ENCODE data around the gene C19orf81. TPM values are rescaled to one million over a fixed set of nuclear protein-coding genes. Genes with fewer than 3 reads are reported as not detected.

The C19orf81 gene
- total RNA-seq, 2 experiments from 2014 or later, result 1.5 to 3.2 TPM

GRCh38 chr19:50667177-50667758, 18.0 kb downstream of the C19orf81 start:
- ChIA-PET CTCF (no interaction called here), POLR2A (interaction anchor here (0.6 to 1.2 kb wide), 2 partner anchors 126 to 191 kb away, joined by 3 to 4 read pairs; no protein-coding TSS in a partner anchor)
- H3K27ac Mint-ChIP-seq, result no peak overlapping the region
- H3K27me3 Mint-ChIP-seq, result peaks cover 37% of the 10 kb centered on the region
- H3K36me3 Mint-ChIP-seq (ENCODE audit: low read depth), result no peaks in the 10 kb centered on the region
- intact Hi-C loops (cut with micrococcal nuclease), result no loop called here
- H3K4me1 Mint-ChIP-seq (ENCODE audit: low read depth), result no peaks in the 10 kb centered on the region
- no peak overlapping the region for H3K4me3 Mint-ChIP-seq
- DNase-seq, result no peak
- no peak for ATAC-seq
- TF ChIP-seq CTCF (IDR thresholded peaks at IDR 0.05), result no peak
- no peaks in the 10 kb centered on the region for H3K9me3 Mint-ChIP-seq

GRCh38 chr19:50667759-50668231, 18.6 kb downstream of the C19orf81 start:
- Mint-ChIP-seq H3K27ac (no peak overlapping the region), H3K9me3 (no peaks in the 10 kb centered on the region), H3K4me3 (no peak overlapping the region), H3K27me3 (peaks cover 38% of the 10 kb centered on the region), H3K4me1 (ENCODE audit: low read depth) (no peaks in the 10 kb centered on the region), H3K36me3 (ENCODE audit: low read depth) (no peaks in the 10 kb centered on the region)
- no peak for DNase-seq
- no peak for TF ChIP-seq CTCF (IDR thresholded peaks at IDR 0.05)
- intact Hi-C loops (cut with micrococcal nuclease), result no loop called here
- ATAC-seq, result no peak
- ChIA-PET POLR2A (no interaction called here), CTCF (no interaction called here)

GRCh38 chr19:50668416-50668815, 19.2 kb downstream of the C19orf81 start:
- CTCF ChIA-PET, result no interaction called here
- Mint-ChIP-seq H3K27ac (no peak overlapping the region), H3K4me3 (no peak overlapping the region), H3K9me3 (no peaks in the 10 kb centered on the region), H3K4me1 (ENCODE audit: low read depth) (no peaks in the 10 kb centered on the region), H3K36me3 (ENCODE audit: low read depth) (no peaks in the 10 kb centered on the region), H3K27me3 (peaks cover 40% of the 10 kb centered on the region)
- intact Hi-C loops (cut with micrococcal nuclease), result no loop called here
- no peak for TF ChIP-seq CTCF (IDR thresholded peaks at IDR 0.05)
- POLR2A ChIA-PET, result no interaction called here
- no peak for ATAC-seq
- DNase-seq, result no peak

- H3K4me3 Mint-ChIP-seq, result no peak overlapping the region
- H3K27me3 Mint-ChIP-seq, result peaks cover 41% of the 10 kb centered on the region
- no peak for DNase-seq
- no peak for ATAC-seq
- no peaks in the 10 kb centered on the region for H3K4me1 Mint-ChIP-seq (ENCODE audit: low read depth)
- H3K36me3 Mint-ChIP-seq (ENCODE audit: low read depth), result no peaks in the 10 kb centered on the region
- POLR2A ChIA-PET, result no interaction called here
- CTCF ChIA-PET, result interaction anchor here (1.4 to 1.8 kb wide), 3 partner anchors 9 to 115 kb away, joined by 5 to 6 read pairs (median 5); no protein-coding TSS in a partner anchor
- no peak for TF ChIP-seq CTCF (IDR thresholded peaks at IDR 0.05)
- H3K27ac Mint-ChIP-seq, result no peak overlapping the region
- intact Hi-C loops (cut with micrococcal nuclease), result no loop called here
- no peaks in the 10 kb centered on the region for H3K9me3 Mint-ChIP-seq
Observed at GRCh38 chr19:50668879-50669278, 19.6 kb downstream of the C19orf81 start.

- no peak overlapping the region for H3K4me3 Mint-ChIP-seq
- H3K27ac Mint-ChIP-seq, result no peak overlapping the region
- peak; percentile 87 for TF ChIP-seq CTCF (IDR thresholded peaks at IDR 0.05)
- DNase-seq (peak; percentile 57), ATAC-seq (peak; percentile 37)
- intact Hi-C loops (cut with micrococcal nuclease), result no loop called here
- POLR2A ChIA-PET, result no interaction called here
- no peaks in the 10 kb centered on the region for H3K4me1 Mint-ChIP-seq (ENCODE audit: low read depth)
- CTCF ChIA-PET, result interaction anchor here (0.6 to 2.2 kb wide), 15 partner anchors 9 to 312 kb away, joined by 3 to 6 read pairs (median 3); no protein-coding TSS in a partner anchor
- H3K27me3 Mint-ChIP-seq, result peaks cover 43% of the 10 kb centered on the region
- H3K9me3 Mint-ChIP-seq, result no peaks in the 10 kb centered on the region
- H3K36me3 Mint-ChIP-seq (ENCODE audit: low read depth), result no peaks in the 10 kb centered on the region
Observed at GRCh38 chr19:50669302-50670101, 20.3 kb downstream of the C19orf81 start.

All from activated CD8-positive, alpha-beta T cell treated with anti-CD3 and anti-CD28 coated beads for 36 hours (primary cell).